Activated CD8-positive, alpha-beta T cell treated with anti-CD3 and anti-CD28 coated beads for 36 hours (primary cell): ENCODE measurements around the gene ASTL. TPM values are rescaled to one million over a fixed set of nuclear protein-coding genes. Genes with fewer than 3 reads are reported as not detected.

Experiments used
- ATAC-seq: fragments of 200-7000 bp; cut with Tn5 transposase; one replicate; pipeline ENCODE4 v1.10.0; 2021; ENCODE audit warnings: mild to moderate bottlenecking, moderate library complexity
- CTCF ChIA-PET: fragments of 350-600 bp; sonication (Branson Sonifier 250); formaldehyde crosslinking; loops from one replicate; lab custom pipeline; 2021; ENCODE audit warnings: antibody characterized with exemption; lab: Charles Lee
- POLR2A ChIA-PET: fragments of 350-600 bp; sonication (Branson Sonifier 250); formaldehyde crosslinking; loops from one replicate; lab custom pipeline; 2021; ENCODE audit warnings: antibody characterized with exemption; lab: Charles Lee
- DNase-seq: peaks from one replicate; pipeline ENCODE4 v3.0.0-alpha.2; 2020
- H3K27ac Mint-ChIP-seq: one replicate; pipeline ENCODE4 v1.8.0; 2021; ENCODE audit warnings: mild to moderate bottlenecking, mixed read lengths
- H3K27me3 Mint-ChIP-seq: one replicate; pipeline ENCODE4 v1.8.0; 2021; ENCODE audit warnings: mixed read lengths
- H3K36me3 Mint-ChIP-seq: one replicate; pipeline ENCODE4 v1.8.0; 2021; ENCODE audit warnings: low read depth, mixed read lengths
- H3K4me1 Mint-ChIP-seq: one replicate; pipeline ENCODE4 v1.8.0; 2021; ENCODE audit warnings: low read depth, mixed read lengths
- H3K4me3 Mint-ChIP-seq: one replicate; pipeline ENCODE4 v1.8.0; 2021; ENCODE audit warnings: mild to moderate bottlenecking, moderate library complexity, mixed read lengths
- H3K9me3 Mint-ChIP-seq: one replicate; pipeline ENCODE4 v1.8.0; 2021; ENCODE audit warnings: mixed read lengths
- intact Hi-C: fragments of 100-400 bp; cut with micrococcal nuclease; formaldehyde crosslinking; loops from one replicate; pipeline ENCODE4 v1.10.0; 2022
- total RNA-seq, 2 experiments: library from RNA; stranded (reverse); gene quantifications; one replicate each; pipeline ENCODE4 v1.2.3, GENCODE V29; 2021
- TF ChIP-seq, protein P1 (sequence below): fragments of 200-600 bp; IDR thresholded peaks from one replicate; pipeline ENCODE4 v1.8.0; 2022; ENCODE audit warnings: antibody characterized with exemption, mild to moderate bottlenecking

ASTL gene
- total RNA-seq, 2 experiments from 2014 or later: 1.8 to 2.7 TPM

DNA sequence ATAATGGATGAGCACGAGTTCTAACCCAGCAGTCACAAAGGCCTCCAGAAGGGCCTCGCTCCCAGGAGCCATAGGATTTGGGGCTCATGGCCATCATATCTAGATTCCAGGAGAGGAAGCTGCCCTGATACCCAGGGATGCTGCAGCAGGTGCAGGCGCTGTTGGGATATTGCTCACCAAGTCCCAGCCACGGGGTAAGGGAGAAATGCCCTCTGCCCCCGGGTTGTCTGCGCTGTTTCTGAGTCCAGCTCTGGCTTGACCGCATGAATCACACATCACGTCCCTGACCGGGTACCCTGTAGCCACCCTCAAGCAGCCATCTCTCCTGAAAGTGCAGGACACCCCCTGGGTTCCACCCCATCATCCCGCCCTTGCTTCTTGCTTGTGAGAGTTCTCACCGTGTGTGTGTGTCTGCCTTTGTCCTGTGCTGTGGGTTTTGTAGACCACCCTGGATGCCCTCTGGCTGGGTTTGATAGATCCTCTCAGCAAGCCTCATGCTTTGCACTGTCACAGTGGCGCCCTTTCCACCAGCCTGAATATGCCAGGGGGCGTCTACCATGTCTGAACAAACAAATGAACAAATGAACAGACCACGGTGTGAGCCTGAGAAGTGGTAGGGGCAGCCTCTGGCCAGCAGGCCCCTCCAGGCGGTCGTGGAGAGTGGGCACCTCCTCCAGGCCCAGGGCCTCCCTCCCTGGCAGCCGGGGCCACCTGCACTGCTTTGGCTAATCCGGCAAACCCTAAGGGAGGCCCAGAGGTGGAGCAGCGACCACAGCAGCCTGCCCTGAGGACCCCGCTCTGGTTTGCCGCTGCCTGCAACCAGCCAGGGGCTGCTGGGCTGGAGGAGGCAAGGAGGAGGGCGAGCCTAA is 54.1 kb downstream of the ASTL start:
- intact Hi-C loops: no loop called here
- no peaks in the 10 kb centered on the region for H3K36me3 Mint-ChIP-seq
- H3K27me3 Mint-ChIP-seq: no peaks in the 10 kb centered on the region
- TF ChIP-seq, protein P1, sequence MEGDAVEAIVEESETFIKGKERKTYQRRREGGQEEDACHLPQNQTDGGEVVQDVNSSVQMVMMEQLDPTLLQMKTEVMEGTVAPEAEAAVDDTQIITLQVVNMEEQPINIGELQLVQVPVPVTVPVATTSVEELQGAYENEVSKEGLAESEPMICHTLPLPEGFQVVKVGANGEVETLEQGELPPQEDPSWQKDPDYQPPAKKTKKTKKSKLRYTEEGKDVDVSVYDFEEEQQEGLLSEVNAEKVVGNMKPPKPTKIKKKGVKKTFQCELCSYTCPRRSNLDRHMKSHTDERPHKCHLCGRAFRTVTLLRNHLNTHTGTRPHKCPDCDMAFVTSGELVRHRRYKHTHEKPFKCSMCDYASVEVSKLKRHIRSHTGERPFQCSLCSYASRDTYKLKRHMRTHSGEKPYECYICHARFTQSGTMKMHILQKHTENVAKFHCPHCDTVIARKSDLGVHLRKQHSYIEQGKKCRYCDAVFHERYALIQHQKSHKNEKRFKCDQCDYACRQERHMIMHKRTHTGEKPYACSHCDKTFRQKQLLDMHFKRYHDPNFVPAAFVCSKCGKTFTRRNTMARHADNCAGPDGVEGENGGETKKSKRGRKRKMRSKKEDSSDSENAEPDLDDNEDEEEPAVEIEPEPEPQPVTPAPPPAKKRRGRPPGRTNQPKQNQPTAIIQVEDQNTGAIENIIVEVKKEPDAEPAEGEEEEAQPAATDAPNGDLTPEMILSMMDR: no peak
- H3K9me3 Mint-ChIP-seq: peaks cover 1% of the 10 kb centered on the region
- no peak overlapping the region for H3K4me3 Mint-ChIP-seq
- DNase-seq: no peak
- ChIA-PET POLR2A (no interaction called here), CTCF (no interaction called here)
- no peak overlapping the region for H3K27ac Mint-ChIP-seq
- no peaks in the 10 kb centered on the region for H3K4me1 Mint-ChIP-seq
- no peak for ATAC-seq

DNA sequence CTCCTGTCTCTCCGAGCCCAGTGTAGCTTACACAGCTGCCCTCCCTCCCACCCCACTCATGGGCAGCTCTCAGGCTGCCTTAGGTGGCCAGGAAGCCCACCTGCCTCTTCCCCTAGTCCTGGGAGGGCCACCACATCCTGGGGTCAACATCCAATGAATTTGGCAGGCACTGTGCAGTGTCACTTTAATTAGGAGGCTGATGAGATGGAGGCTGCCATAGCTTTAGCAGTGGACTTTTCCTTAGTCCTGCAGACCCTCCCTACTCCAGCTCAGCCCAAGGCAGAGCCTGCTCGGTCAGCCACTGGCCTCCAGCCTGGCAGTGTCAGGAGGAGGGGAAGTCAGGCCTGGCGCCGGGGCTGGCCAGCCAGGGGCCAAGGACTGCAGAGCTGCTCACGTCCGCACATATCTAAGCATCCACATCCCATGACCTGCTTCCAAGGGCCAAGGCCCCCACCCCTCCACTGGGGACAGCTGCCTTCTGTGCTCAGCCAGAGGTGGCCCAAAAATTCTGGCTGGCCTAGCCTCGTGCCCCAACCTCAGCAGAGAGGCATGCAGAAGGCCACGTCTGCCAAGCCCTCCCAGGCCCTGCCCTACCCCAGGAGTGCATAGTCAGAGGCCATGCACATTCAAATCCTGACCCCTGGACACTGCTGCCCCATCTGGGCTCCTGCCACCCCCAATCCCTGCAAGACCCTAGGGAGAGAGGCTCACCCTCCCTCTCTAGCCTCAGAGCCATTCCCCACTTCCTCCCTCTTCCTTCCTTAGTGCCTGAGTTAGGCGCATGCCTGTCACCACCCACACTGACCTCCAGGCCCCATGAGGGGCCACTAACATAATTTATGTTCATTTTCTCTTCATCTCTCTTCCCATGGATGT is 55.0 kb downstream of the ASTL start:
- ChIA-PET POLR2A (no interaction called here), CTCF (interaction anchor here (1.3 to 1.4 kb wide), 2 partner anchors 61 to 91 kb away, joined by 3 read pairs; no protein-coding TSS in a partner anchor)
- H3K9me3 Mint-ChIP-seq: peaks cover 1% of the 10 kb centered on the region
- TF ChIP-seq, protein P1: no peak
- no peaks in the 10 kb centered on the region for H3K36me3 Mint-ChIP-seq
- H3K4me1 Mint-ChIP-seq: no peaks in the 10 kb centered on the region
- no peak overlapping the region for H3K4me3 Mint-ChIP-seq
- intact Hi-C loops: no loop called here
- no peaks in the 10 kb centered on the region for H3K27me3 Mint-ChIP-seq
- no peak overlapping the region for H3K27ac Mint-ChIP-seq
- DNase-seq: no peak
- ATAC-seq: no peak

DNA sequence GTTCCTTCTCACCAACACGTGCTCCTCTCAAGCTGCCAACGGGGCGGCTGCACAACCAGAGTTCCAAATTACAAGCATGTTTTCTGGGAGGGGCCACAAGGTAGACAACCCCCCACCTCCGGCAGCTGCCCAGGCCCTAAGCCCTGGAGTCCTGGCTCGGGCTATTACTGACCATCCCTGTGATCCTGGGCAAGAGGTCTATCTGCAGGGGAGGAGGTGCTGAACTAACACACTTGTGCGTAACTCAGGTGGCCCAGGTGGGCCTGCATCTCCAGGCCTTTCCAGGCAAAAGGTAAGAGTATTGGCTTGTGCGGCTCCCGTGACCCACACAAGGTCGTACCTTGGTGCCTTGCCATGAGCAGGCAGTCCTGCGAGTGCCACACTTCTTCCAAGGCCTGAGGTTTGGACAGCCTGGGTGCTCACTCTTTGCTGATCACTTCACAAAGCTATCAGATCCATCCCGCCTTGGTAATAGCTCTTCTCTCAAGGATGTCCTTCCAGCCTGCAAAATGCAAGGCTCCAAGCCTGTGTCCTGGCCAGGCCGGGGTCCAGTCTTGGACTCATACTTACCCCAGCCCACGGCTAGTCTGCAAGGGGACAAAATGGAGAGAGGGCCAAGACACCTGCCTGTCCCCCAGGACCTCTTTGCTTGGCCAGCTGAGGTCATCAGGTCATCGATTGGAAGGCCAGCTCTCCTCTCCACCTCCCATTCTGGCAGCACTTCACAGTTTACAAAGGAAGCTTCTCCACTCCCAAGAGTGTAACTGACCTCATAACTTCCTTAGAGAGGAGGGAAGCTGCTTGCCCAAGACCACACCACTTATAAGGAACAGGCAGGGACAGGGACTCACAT is 55.9 kb downstream of the ASTL start:
- H3K27me3 Mint-ChIP-seq: no peaks in the 10 kb centered on the region
- no peaks in the 10 kb centered on the region for H3K4me1 Mint-ChIP-seq
- peaks cover 1% of the 10 kb centered on the region for H3K9me3 Mint-ChIP-seq
- CTCF ChIA-PET: interaction anchor here (1.3 to 1.4 kb wide), 2 partner anchors 60 to 92 kb away, joined by 3 read pairs; no protein-coding TSS in a partner anchor
- DNase-seq (no peak), ATAC-seq (no peak)
- H3K36me3 Mint-ChIP-seq: no peaks in the 10 kb centered on the region
- H3K4me3 Mint-ChIP-seq: no peak overlapping the region
- intact Hi-C loops: no loop called here
- POLR2A ChIA-PET: no interaction called here
- no peak overlapping the region for H3K27ac Mint-ChIP-seq
- TF ChIP-seq, protein P1: no peak

DNA sequence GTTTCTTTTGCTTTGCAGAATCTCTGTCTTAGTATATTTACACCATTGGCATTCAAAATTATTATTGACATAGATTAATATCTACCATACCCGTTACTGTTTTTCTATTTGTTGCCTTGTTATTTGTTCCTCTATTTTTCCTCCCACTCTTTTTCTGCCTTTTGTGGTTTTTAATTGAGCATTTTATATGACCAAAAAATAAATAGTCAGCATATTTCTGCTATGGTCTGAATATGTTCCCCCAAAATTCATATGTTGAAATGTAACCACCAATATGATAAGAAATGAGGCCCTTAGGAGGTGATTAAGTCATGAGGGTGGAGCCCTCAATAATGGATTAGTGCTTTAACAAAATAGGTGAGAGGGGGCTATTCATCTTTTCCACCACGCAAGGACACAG is 57.3 kb downstream of the ASTL start:
- no peaks in the 10 kb centered on the region for H3K4me1 Mint-ChIP-seq
- ChIA-PET CTCF (no interaction called here), POLR2A (no interaction called here)
- H3K9me3 Mint-ChIP-seq: peaks cover 4% of the 10 kb centered on the region
- no peak for DNase-seq
- no peaks in the 10 kb centered on the region for H3K27me3 Mint-ChIP-seq
- no peak overlapping the region for H3K4me3 Mint-ChIP-seq
- TF ChIP-seq, protein P1: no peak
- no peak overlapping the region for H3K27ac Mint-ChIP-seq
- intact Hi-C loops: no loop called here
- H3K36me3 Mint-ChIP-seq: no peaks in the 10 kb centered on the region
- no peak for ATAC-seq
